IPS-18a (cell line): ENCODE results near the gene RPS10.

Experiments
- H3K27ac ChIP-seq: one replicate; pipeline ENCODE4 v1.5.1; 2013; ENCODE audit warnings: low read length
- H3K27me3 ChIP-seq: one replicate; pipeline ENCODE4 v1.6.1; 2013; ENCODE audit warnings: mild to moderate bottlenecking, low read length; ENCODE audit not compliant: control insufficient read depth, insufficient read depth
- H3K36me3 ChIP-seq: one replicate; pipeline ENCODE4 v1.6.1; 2013; ENCODE audit warnings: low read depth, low read length; ENCODE audit not compliant: control insufficient read depth
- H3K4me1 ChIP-seq: one replicate; pipeline ENCODE4 v1.6.1; 2013; ENCODE audit warnings: low read depth, low read length; ENCODE audit not compliant: control insufficient read depth
- H3K4me3 ChIP-seq: one replicate; pipeline ENCODE4 v1.5.1; 2013; ENCODE audit warnings: low read length
- H3K9ac ChIP-seq: one replicate; pipeline ENCODE4 v1.6.1; 2013; ENCODE audit warnings: mild to moderate bottlenecking, low read length, moderate library complexity
- H3K9me3 ChIP-seq: one replicate; pipeline ENCODE4 v1.6.1; 2013; ENCODE audit warnings: low read depth, low read length; ENCODE audit not compliant: control insufficient read depth

Gene RPS10

GRCh38 chr6:34425498-34426410, at the start of gene RPS10:
RPS10 (minus strand) TSS chr6:34426069; CDS start chr6:34425221, 848 bp downstream.
- Histone ChIP-seq H3K27ac (peak within 1 kb of the TSS; percentile 71), H3K27me3 (no peaks in the 10 kb centered on the region), H3K36me3 (peaks cover 45% of the 10 kb centered on the region), H3K9ac (peak within 1 kb of the TSS; percentile 94), H3K4me3 (peak within 1 kb of the TSS; percentile 92), H3K4me1 (peaks cover 10% of the 10 kb centered on the region), H3K9me3 (no peaks in the 10 kb centered on the region)

- Histone ChIP-seq H3K9ac (no peak overlapping the region), H3K4me3 (no peak overlapping the region), H3K27me3 (no peaks in the 10 kb centered on the region), H3K27ac (no peak overlapping the region), H3K36me3 (no peaks in the 10 kb centered on the region), H3K9me3 (no peaks in the 10 kb centered on the region), H3K4me1 (peaks cover 9% of the 10 kb centered on the region)
Observed at GRCh38 chr6:34475238-34475682, 49.4 kb upstream of the RPS10 start.

GRCh38 chr6:34474754-34475153, 48.9 kb upstream of the RPS10 start:
- peaks cover 9% of the 10 kb centered on the region for H3K4me1 ChIP-seq
- H3K36me3 ChIP-seq, result no peaks in the 10 kb centered on the region
- H3K9ac ChIP-seq, result no peak overlapping the region
- no peak overlapping the region for H3K27ac ChIP-seq
- H3K9me3 ChIP-seq, result no peaks in the 10 kb centered on the region
- H3K27me3 ChIP-seq, result no peaks in the 10 kb centered on the region
- no peak overlapping the region for H3K4me3 ChIP-seq

- Histone ChIP-seq H3K27me3 (no peaks in the 10 kb centered on the region), H3K36me3 (no peaks in the 10 kb centered on the region), H3K9me3 (no peaks in the 10 kb centered on the region), H3K4me1 (peaks cover 9% of the 10 kb centered on the region), H3K27ac (no peak overlapping the region), H3K9ac (no peak overlapping the region), H3K4me3 (no peak overlapping the region)
Observed at GRCh38 chr6:34473967-34474366, 48.1 kb upstream of the RPS10 start.

GRCh38 chr6:34472425-34472824, 46.6 kb upstream of the RPS10 start:
- H3K9ac ChIP-seq, result no peak overlapping the region
- peaks cover 9% of the 10 kb centered on the region for H3K4me1 ChIP-seq
- no peaks in the 10 kb centered on the region for H3K36me3 ChIP-seq
- no peak overlapping the region for H3K4me3 ChIP-seq
- H3K27ac ChIP-seq, result no peak overlapping the region
- H3K27me3 ChIP-seq, result no peaks in the 10 kb centered on the region
- no peaks in the 10 kb centered on the region for H3K9me3 ChIP-seq

GRCh38 chr6:34469499-34469898, 43.6 kb upstream of the RPS10 start:
- no peak overlapping the region for H3K27ac ChIP-seq
- H3K4me1 ChIP-seq, result no peaks in the 10 kb centered on the region
- no peaks in the 10 kb centered on the region for H3K36me3 ChIP-seq
- no peak overlapping the region for H3K9ac ChIP-seq
- H3K27me3 ChIP-seq, result peaks cover 18% of the 10 kb centered on the region
- no peak overlapping the region for H3K4me3 ChIP-seq
- no peaks in the 10 kb centered on the region for H3K9me3 ChIP-seq

- no peak overlapping the region for H3K27ac ChIP-seq
- peaks cover 18% of the 10 kb centered on the region for H3K27me3 ChIP-seq
- no peaks in the 10 kb centered on the region for H3K4me1 ChIP-seq
- no peak overlapping the region for H3K9ac ChIP-seq
- no peaks in the 10 kb centered on the region for H3K9me3 ChIP-seq
- no peak overlapping the region for H3K4me3 ChIP-seq
- H3K36me3 ChIP-seq, result no peaks in the 10 kb centered on the region
Observed at GRCh38 chr6:34468378-34468892, 42.6 kb upstream of the RPS10 start.

GRCh38 chr6:34466242-34467185, 40.6 kb upstream of the RPS10 start:
- H3K27me3 ChIP-seq, result peaks cover 18% of the 10 kb centered on the region
- no peak overlapping the region for H3K27ac ChIP-seq
- H3K36me3 ChIP-seq, result no peaks in the 10 kb centered on the region
- H3K4me3 ChIP-seq, result peak overlapping the region; percentile 72
- H3K9me3 ChIP-seq, result no peaks in the 10 kb centered on the region
- H3K9ac ChIP-seq, result peak overlapping the region; percentile 36
- H3K4me1 ChIP-seq, result peaks cover under 1% of the 10 kb centered on the region

GRCh38 chr6:34465531-34466241, 39.8 kb upstream of the RPS10 start, which contains the start of gene PACSIN1:
PACSIN1 (plus strand) TSS chr6:34466076; CDS start chr6:34526306, 60,230 bp downstream.
- H3K4me3 ChIP-seq, result peak within 1 kb of the TSS; percentile 72
- peak within 1 kb of the TSS; percentile 36 for H3K9ac ChIP-seq
- H3K4me1 ChIP-seq, result peaks cover 9% of the 10 kb centered on the region
- H3K9me3 ChIP-seq, result no peaks in the 10 kb centered on the region
- H3K27ac ChIP-seq, result no peak within 1 kb of the TSS
- peaks cover 18% of the 10 kb centered on the region for H3K27me3 ChIP-seq
- no peaks in the 10 kb centered on the region for H3K36me3 ChIP-seq

- peaks cover 18% of the 10 kb centered on the region for H3K27me3 ChIP-seq
- peaks cover 9% of the 10 kb centered on the region for H3K4me1 ChIP-seq
- no peak overlapping the region for H3K4me3 ChIP-seq
- H3K36me3 ChIP-seq, result no peaks in the 10 kb centered on the region
- no peak overlapping the region for H3K9ac ChIP-seq
- H3K27ac ChIP-seq, result no peak overlapping the region
- H3K9me3 ChIP-seq, result no peaks in the 10 kb centered on the region
Observed at GRCh38 chr6:34463849-34464248, 38.0 kb upstream of the RPS10 start.
